GM18951 (cell line): ENCODE data around the gene COA8.

ENCODE experiments used
- POLR2A ChIP-seq: IDR thresholded peaks from 4 replicates; pipeline ENCODE4 v1.6.1; 2011; ENCODE audit warnings: mild to moderate bottlenecking; ENCODE audit not compliant: insufficient read length, insufficient read depth; ENCODE audit errors: extremely low read depth
- in situ Hi-C: fragments of 300-500 bp; cut with MboI; formaldehyde crosslinking; loops from one replicate; pipeline ENCODE4 v1.12.0; 2022; ENCODE audit warnings: low sequenced_read_pairs, mixed read lengths, inconsistent platforms; ENCODE audit not compliant: unreplicated experiment

Gene COA8

DNA sequence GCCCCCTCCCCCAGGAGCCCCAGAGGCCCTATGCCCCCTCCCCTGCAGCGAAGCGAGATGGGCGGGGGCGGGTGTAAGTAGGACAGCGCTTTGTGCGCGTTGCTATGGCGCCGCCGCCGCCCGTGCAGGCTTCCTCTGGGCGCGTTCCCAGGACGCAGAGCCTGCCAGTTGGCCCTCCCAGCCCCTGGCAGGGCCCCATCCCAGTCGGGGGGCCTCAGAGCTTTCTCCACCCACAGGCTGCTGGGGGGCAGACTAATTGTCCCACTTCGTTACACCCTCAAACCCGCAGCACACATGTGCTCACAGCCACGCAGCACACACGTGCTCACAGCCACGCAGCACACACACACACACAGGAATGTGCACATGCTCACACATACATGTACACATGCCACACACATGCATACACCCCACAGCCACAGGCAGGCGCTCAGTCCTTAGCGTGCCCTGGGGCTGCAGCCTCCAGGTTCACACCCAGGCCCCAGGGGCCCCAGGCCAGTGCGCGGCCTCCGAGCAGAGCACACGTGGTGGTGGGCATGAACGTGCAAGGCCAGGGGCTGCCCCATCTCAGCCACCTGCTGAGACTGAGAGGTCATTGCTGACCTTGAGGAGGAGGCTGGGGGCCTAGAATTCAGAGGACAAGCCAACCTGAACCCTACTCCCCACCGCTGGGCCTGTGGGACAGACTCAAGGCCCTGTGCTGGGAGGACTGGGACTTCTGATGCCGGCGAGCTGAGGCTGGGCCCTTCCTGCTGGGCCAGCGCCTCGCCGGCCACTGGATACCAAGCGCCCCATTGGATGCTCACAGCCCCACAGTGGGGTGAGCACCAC is 18.2 kb upstream of the COA8 start:
- no peak for TF ChIP-seq POLR2A
- in situ Hi-C loops, result no loop called here

DNA sequence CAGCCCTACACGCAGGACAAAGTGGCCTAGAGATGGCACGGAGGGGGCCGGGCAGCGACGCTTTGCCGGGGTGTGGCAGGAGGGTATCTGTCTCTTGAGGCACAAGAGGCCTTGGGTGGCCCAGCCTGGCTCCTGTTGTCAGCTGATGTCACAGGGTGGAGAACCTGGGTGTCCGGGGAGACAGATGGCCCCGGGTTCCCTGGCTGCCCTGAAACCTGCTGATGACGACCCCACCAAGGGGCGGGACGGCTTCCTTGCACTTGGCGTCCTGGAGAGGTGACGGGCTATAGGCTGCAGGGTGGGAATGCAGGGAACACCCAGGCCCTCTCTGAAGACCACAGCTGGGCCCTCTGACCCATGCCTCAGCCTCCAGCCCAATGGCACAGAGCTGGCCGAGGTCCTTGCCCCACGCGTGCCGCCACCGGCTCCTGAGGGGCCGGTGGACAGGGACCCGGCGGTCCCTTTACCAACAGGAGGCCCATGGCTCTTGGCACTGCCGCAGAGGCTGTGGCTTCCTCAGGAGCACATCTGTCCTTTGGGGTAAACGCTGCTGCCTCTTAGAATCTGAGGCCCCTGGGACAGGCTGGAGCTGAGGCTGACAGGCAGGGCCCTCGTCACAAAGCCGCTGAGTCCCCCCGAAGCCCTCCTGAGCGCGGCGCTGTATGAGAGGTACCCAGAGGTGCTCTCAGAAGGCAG is 17.4 kb upstream of the COA8 start:
- in situ Hi-C loops, result no loop called here

GRCh38 chr14:103545915-103546651 is 16.7 kb upstream of the COA8 start:
- TF ChIP-seq POLR2A, result no peak
- in situ Hi-C loops, result no loop called here

More for the DNA sequence above, 17.4 kb upstream of the COA8 start:
- TF ChIP-seq POLR2A, result no peak

- in situ Hi-C loops, result no loop called here
- no peak for TF ChIP-seq POLR2A
Observed at GRCh38 chr14:103546652-103547454, 15.9 kb upstream of the COA8 start.

DNA sequence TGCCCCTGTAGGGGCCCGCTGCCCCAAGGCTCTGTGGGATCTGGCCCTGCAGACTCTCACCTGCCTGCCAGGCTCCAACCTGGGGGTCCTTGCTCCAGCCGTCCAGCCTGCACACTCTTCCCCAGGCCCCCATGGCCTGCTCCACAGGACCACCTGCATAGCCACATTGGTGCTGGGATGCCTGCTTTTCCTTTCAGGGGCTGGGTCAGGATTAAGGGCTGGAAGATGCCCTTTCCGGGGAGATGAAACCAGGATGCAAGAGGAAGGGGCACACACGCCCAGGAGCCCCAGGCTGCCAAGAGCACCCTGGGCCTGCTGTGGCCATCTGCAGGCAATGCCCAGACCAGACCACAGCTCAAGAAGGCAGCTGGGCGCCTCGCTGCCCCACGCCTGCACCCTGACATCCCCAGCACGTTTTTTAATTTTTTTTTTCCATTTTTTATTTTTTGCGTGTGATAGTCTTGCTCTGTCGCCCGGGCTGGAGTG is 15.3 kb upstream of the COA8 start:
- in situ Hi-C loops, result no loop called here
- no peak for TF ChIP-seq POLR2A

DNA sequence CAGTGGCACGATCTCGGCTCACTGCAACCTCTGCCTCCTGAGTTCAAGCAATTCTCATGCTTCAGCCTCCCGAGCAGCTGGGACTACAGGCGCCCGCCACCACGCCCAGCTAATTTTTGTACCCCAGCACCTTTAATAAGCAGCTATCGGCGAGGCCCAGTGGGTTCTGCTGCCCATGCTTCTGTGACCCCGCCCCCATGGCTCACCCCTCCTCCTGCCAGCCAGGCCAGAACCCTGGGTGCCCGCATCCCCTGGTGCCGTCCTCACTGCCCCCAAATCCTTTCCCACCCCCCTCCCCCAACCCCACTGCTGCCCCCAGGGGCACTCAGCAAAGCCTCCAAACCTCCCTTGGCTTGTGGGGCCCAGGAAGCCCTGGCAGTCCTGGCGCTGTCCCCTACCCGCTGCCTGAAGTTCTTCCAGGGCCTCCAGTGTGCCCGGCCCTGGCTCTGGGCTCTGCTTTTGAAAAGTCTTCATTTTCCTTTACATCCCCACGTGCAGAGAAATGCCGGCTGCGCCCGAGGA is 14.8 kb upstream of the COA8 start:
- in situ Hi-C loops, result no loop called here
- TF ChIP-seq POLR2A, result no peak

DNA sequence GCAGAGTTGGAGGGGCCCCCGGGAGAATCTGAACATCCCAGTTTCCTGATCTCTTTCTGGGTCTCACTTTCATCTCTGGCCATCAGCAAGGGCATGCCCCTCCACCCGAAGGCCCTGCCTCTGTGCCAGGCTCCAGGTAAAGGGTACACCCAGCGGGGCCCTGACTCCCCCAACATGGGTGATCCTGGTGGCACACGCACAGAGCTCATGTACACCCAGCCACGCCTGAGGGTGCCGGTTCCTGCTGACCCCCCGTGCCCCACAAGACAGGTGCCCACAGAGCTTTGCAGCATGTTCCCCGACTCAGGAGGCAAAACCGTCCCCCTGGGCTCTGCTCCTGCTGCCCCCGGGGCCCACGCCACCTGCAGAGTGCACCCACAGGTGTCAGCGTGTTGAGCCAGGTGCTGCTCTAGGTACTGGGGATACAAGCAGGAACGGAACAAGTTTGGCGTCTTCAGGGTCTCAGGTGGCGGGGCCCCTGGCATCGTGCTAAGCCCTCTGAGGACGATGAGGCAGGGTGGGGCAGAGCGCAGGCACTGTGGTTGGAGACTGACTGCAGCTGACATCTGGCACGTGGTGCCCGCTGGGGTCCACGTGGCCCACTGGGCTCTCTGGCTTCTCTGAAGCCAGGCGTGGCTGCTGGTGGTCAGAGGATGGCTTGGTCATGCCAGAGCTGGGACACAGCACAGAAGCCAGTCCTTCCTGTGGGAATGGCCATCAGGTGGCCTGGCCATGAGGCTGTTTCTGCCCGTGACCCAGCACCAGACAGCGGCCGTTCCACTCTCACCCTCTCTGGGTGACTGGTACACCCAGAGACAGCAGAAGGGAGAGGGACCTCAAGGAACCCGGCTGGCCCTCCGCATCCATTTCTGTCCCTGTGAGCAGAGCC is 14.1 kb upstream of the COA8 start:
- in situ Hi-C loops, result no loop called here
- no peak for TF ChIP-seq POLR2A

- TF ChIP-seq POLR2A, result no peak
- in situ Hi-C loops, result no loop called here
Observed at GRCh38 chr14:103549361-103550311, 13.1 kb upstream of the COA8 start.

GRCh38 chr14:103550451-103551337 is 12.1 kb upstream of the COA8 start:
- in situ Hi-C loops, result no loop called here
- no peak for TF ChIP-seq POLR2A

GRCh38 chr14:103551338-103551762 is 11.4 kb upstream of the COA8 start:
- TF ChIP-seq POLR2A, result no peak
- in situ Hi-C loops, result no loop called here
